ENCODE data around the gene GLCE.

DNA sequence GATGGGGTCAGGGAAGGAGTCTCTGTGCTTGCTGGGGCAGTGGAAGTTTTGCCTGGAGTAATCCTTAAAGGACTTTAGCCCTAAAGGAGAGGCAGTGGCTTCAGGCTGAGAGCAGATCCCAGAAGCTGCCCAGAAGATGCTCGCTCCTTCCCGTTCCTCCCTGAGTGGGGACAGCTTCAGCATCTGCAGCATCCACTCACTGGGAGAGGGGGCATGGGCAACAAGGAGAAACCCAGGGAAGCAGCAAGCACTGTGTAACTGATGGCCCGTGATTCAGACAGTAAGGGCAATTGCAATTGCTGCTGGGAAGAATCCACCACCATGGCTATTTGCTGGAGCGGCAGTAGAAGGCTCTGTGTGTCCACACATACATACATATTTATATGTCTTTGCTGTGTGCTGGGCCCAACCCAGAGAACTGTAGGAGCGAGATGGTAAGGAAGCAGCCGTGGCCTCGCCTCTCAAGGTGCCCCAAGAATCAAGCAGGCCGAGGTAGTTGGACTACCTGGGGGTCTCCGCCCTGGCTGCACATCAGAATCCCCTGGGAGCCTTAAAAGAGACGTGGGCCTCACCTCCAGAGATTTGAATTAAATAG lies 132.5 kb downstream of the GLCE start:
- TF ChIP-seq GATA3 (IDR thresholded peaks at IDR 0.05; ENCODE audit: low read depth, low read length) = no peak
- no peak for TF ChIP-seq GATA2 (IDR thresholded peaks at IDR 0.05; ENCODE audit: low read depth, low read length)

Data from SH-SY5Y (cell line).